Smooth muscle cell (in vitro differentiated cells): ENCODE measurements around the gene MAGI2. TPM values are rescaled to one million over a fixed set of nuclear protein-coding genes. Genes with fewer than 3 reads are reported as not detected.

ENCODE experiments used
- DNase-seq: peaks from one replicate; lab custom pipeline; 2025; ENCODE audit not compliant: unreplicated experiment; lab: John Stamatoyannopoulos, UW
- H2AFZ ChIP-seq: fragments of 200-600 bp; sonication (generic); 2 replicates; pipeline ENCODE4 v1.6.0; 2016; ENCODE audit warnings: antibody characterized with exemption, low read depth, mild to moderate bottlenecking
- H3F3A ChIP-seq: fragments of 200-600 bp; sonication (generic); 2 replicates; pipeline ENCODE4 v1.6.0; 2017; ENCODE audit warnings: antibody characterized with exemption, low read depth
- H3K27ac ChIP-seq: fragments of 200-600 bp; sonication (generic); 2 replicates; pipeline ENCODE4 v1.5.1; 2016; ENCODE audit warnings: low read depth, mild to moderate bottlenecking
- H3K27me3 ChIP-seq: fragments of 200-600 bp; sonication (generic); 2 replicates; pipeline ENCODE4 v1.6.1; 2016; ENCODE audit warnings: low read depth, mild to moderate bottlenecking
- H3K36me3 ChIP-seq: fragments of 200-600 bp; sonication (generic); 2 replicates; pipeline ENCODE4 v1.5.1; 2016; ENCODE audit warnings: low read depth
- H3K4me1 ChIP-seq: fragments of 200-600 bp; sonication (generic); 2 replicates; pipeline ENCODE4 v1.5.1; 2016; ENCODE audit warnings: low read depth
- H3K4me2 ChIP-seq: fragments of 200-600 bp; sonication (generic); 2 replicates; pipeline ENCODE4 v1.6.0; 2016; ENCODE audit warnings: mild to moderate bottlenecking
- H3K4me3 ChIP-seq: fragments of 200-600 bp; sonication (generic); 2 replicates; pipeline ENCODE4 v1.5.1; 2016; ENCODE audit warnings: mild to moderate bottlenecking
- H3K79me2 ChIP-seq: fragments of 200-600 bp; sonication (generic); 2 replicates; pipeline ENCODE4 v1.6.0; 2016; ENCODE audit warnings: low read depth, mild to moderate bottlenecking
- H3K9ac ChIP-seq: fragments of 200-600 bp; sonication (generic); 2 replicates; pipeline ENCODE4 v1.6.0; 2016; ENCODE audit warnings: low read depth
- H3K9me3 ChIP-seq: fragments of 200-600 bp; sonication (generic); replicated peaks from 2 replicates; pipeline ENCODE4 v1.5.1; 2016; ENCODE audit warnings: low read depth
- H4K20me1 ChIP-seq: fragments of 200-600 bp; sonication (generic); 2 replicates; pipeline ENCODE4 v1.6.0; 2016; ENCODE audit warnings: low read depth
- CTCF ChIP-seq: fragments of 200-600 bp; sonication (generic); IDR thresholded peaks from 2 replicates; pipeline ENCODE4 v1.5.1; 2017; ENCODE audit warnings: borderline replicate concordance, mild to moderate bottlenecking, antibody characterized with exemption; ENCODE audit not compliant: insufficient read depth, poor library complexity, severe bottlenecking
- WGBS: methylation state at CpG from one replicate; pipeline ENCODE4 v1.1.7; 2016; ENCODE audit warnings: low lambda C conversion rate; 5-methylcytosine and 5-hydroxymethylcytosine counted together
- polyA plus RNA-seq: library from polyadenylated mRNA; unstranded; fragments of >200 nt; fragmentation: Nextera tagmentation; extraction: Ambion mirVana; gene quantifications from 2 replicates; pipeline ENCODE4 v1.2.1, GENCODE V29; 2016
- total RNA-seq: library from RNA; depleted of rRNA; stranded (reverse); fragments of >200 nt; gene quantifications from 2 replicates; pipeline ENCODE4 v1.2.3, GENCODE V29; 2014

Gene MAGI2
- total and polyA plus RNA-seq, 2 experiments from 2014 or later = 3.4 to 10.7 TPM

DNA sequence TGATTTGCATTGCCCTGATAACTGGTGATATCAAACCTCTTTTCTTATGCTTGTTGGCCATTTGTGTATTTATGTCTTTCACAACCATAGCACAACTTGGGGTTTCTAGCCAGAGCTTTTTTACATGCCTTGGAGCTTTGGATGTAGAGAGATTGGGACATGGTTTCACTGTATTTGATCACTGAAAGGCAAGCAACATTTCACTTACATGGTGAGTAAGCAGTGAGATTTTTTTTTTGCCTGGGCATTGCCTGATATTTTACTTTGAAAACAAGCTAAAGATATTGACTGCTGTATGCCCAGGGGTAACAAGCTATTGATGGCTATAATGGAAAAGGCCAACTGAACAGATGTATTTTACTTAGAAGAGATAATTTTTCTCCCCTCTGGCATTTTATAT, 1395.9 kb downstream of the MAGI2 start:
- Histone ChIP-seq H3K27ac (no peak overlapping the region), H3K27me3 (no peaks in the 10 kb centered on the region), H3K4me1 (peaks cover under 1% of the 10 kb centered on the region), H3K9ac (no peak overlapping the region), H3K36me3 (no peaks in the 10 kb centered on the region), H3K4me2 (no peak overlapping the region), H3K9me3 (no peaks in the 10 kb centered on the region), H3K79me2 (no peaks in the 10 kb centered on the region), H4K20me1 (no peaks in the 10 kb centered on the region), H2AFZ (no peak overlapping the region), H3K4me3 (no peak overlapping the region), H3F3A (no peaks in the 10 kb centered on the region)
- no peak for TF ChIP-seq CTCF
- DNase-seq = no peak

- Histone ChIP-seq H2AFZ (no peak overlapping the region), H3K4me2 (no peak overlapping the region), H3K27me3 (no peaks in the 10 kb centered on the region), H3K79me2 (no peaks in the 10 kb centered on the region), H3K9me3 (no peaks in the 10 kb centered on the region), H3K9ac (no peak overlapping the region), H3K27ac (no peak overlapping the region), H3K4me1 (peaks cover 6% of the 10 kb centered on the region), H3F3A (no peaks in the 10 kb centered on the region), H4K20me1 (no peaks in the 10 kb centered on the region), H3K4me3 (no peak overlapping the region), H3K36me3 (no peaks in the 10 kb centered on the region)
- DNase-seq = no peak
- no peak for TF ChIP-seq CTCF
- WGBS = 65% methylated on average over 1 of the region's 1 CpG
Observed at GRCh38 chr7:78055599-78055998, 1397.9 kb downstream of the MAGI2 start.

GRCh38 chr7:78055001-78055573, 1398.4 kb downstream of the MAGI2 start:
- DNase-seq = no peak
- 77% methylated on average over 3 of the region's 3 CpGs for WGBS
- Histone ChIP-seq H3K9me3 (no peaks in the 10 kb centered on the region), H3K4me2 (no peak overlapping the region), H3K27me3 (no peaks in the 10 kb centered on the region), H3K4me1 (peaks cover 6% of the 10 kb centered on the region), H3K36me3 (no peaks in the 10 kb centered on the region), H4K20me1 (no peaks in the 10 kb centered on the region), H3F3A (no peaks in the 10 kb centered on the region), H3K79me2 (no peaks in the 10 kb centered on the region), H3K27ac (no peak overlapping the region), H2AFZ (no peak overlapping the region), H3K9ac (no peak overlapping the region), H3K4me3 (no peak overlapping the region)
- TF ChIP-seq CTCF = no peak

- TF ChIP-seq CTCF = no peak
- peaks cover 6% of the 10 kb centered on the region for H3K4me1 ChIP-seq
- no peak overlapping the region for H3K27ac ChIP-seq
- H3K79me2 ChIP-seq = no peaks in the 10 kb centered on the region
- no peak overlapping the region for H3K9ac ChIP-seq
- H3F3A ChIP-seq = no peaks in the 10 kb centered on the region
- H3K27me3 ChIP-seq = no peaks in the 10 kb centered on the region
- H4K20me1 ChIP-seq = no peaks in the 10 kb centered on the region
- no peak overlapping the region for H2AFZ ChIP-seq
- H3K4me2 ChIP-seq = no peak overlapping the region
- no peak for DNase-seq
- WGBS = 66% methylated on average over 7 of the region's 7 CpGs
- no peaks in the 10 kb centered on the region for H3K9me3 ChIP-seq
- no peaks in the 10 kb centered on the region for H3K36me3 ChIP-seq
- no peak overlapping the region for H3K4me3 ChIP-seq
Observed at GRCh38 chr7:78052112-78052511, 1401.4 kb downstream of the MAGI2 start.
